Endothelial cell of hepatic sinusoid (primary cell): ENCODE data around the gene NELFA.

ENCODE experiments used
- in situ Hi-C: cut with HindIII; loops from 2 replicates; pipeline ENCODE4 v1.10.0; 2017; ENCODE audit warnings: low sequenced_read_pairs

The NELFA gene

GRCh38 chr4:1967512-1968149 is 41.1 kb downstream of the NELFA start:
- in situ Hi-C loops, result no loop called here

GRCh38 chr4:1964971-1965370 is 43.8 kb downstream of the NELFA start:
- in situ Hi-C loops, result no loop called here

- in situ Hi-C loops, result no loop called here
Measured at GRCh38 chr4:1964443-1964842, 44.3 kb downstream of the NELFA start.

GRCh38 chr4:1962980-1963379 is 45.8 kb downstream of the NELFA start:
- in situ Hi-C loops, result no loop called here

- in situ Hi-C loops, result no loop called here
Measured at GRCh38 chr4:1961563-1961962, 47.2 kb downstream of the NELFA start.

- in situ Hi-C loops, result no loop called here
Measured at GRCh38 chr4:1961038-1961437, 47.7 kb downstream of the NELFA start.

GRCh38 chr4:1960170-1960825 is 48.5 kb downstream of the NELFA start:
- in situ Hi-C loops, result no loop called here

- in situ Hi-C loops, result loop anchor here (5.0 kb wide), 1 partner anchor 102 kb away; the partner anchor contains the start of gene LETM1
Measured at GRCh38 chr4:1959104-1959384, 49.7 kb downstream of the NELFA start.

- in situ Hi-C loops, result loop anchor here (5.0 kb wide), 1 partner anchor 101 kb away; the partner anchor contains the start of gene LETM1
Measured at GRCh38 chr4:1958276-1959103, 50.3 kb downstream of the NELFA start.

GRCh38 chr4:1956631-1957030 is 52.1 kb downstream of the NELFA start:
- in situ Hi-C loops, result loop anchor here (5.0 kb wide), 1 partner anchor 99 kb away; the partner anchor contains the start of gene LETM1

- in situ Hi-C loops, result no loop called here
Measured at GRCh38 chr4:1953335-1953734, 55.4 kb downstream of the NELFA start.

GRCh38 chr4:1952719-1953118 is 56.1 kb downstream of the NELFA start:
- in situ Hi-C loops, result no loop called here

- in situ Hi-C loops, result no loop called here
Measured at GRCh38 chr4:1952058-1952700, 56.6 kb downstream of the NELFA start.

GRCh38 chr4:1950369-1950768 is 58.4 kb downstream of the NELFA start:
- in situ Hi-C loops, result no loop called here

- in situ Hi-C loops, result loop anchor here (5.0 kb wide), 1 partner anchor 58 kb away; the partner anchor contains the start of gene NELFA
Measured at GRCh38 chr4:1948892-1949436, 59.8 kb downstream of the NELFA start.

- in situ Hi-C loops, result loop anchor here (5.0 kb wide), 1 partner anchor 59 kb away; the partner anchor contains the start of gene NELFA
Measured at GRCh38 chr4:1948232-1948631, 60.5 kb downstream of the NELFA start.

GRCh38 chr4:1945912-1946311 is 62.9 kb downstream of the NELFA start:
- in situ Hi-C loops, result loop anchor here (5.0 kb wide), 1 partner anchor 61 kb away; the partner anchor contains the start of gene NELFA

- in situ Hi-C loops, result loop anchor here (5.0 kb wide), 1 partner anchor 62 kb away; the partner anchor contains the start of gene NELFA
Measured at GRCh38 chr4:1945124-1945895, 63.5 kb downstream of the NELFA start.

- in situ Hi-C loops, result no loop called here
Measured at GRCh38 chr4:1943928-1944327, 64.8 kb downstream of the NELFA start.

GRCh38 chr4:1940566-1940965 is 68.2 kb downstream of the NELFA start:
- in situ Hi-C loops, result no loop called here
